Measurements from ENCODE around the gene CAPN12. TPM values are rescaled to one million over a fixed set of nuclear protein-coding genes. Genes with fewer than 3 reads are reported as not detected.

The CAPN12 gene
- total and polyA plus RNA-seq, 10 of the 15 experiments (the other 5 are each of a cell fraction or from before 2014, with no cell fraction given), result 0.64 to 4.6 (median 2.0) TPM

- TF ChIP-seq, protein P1, sequence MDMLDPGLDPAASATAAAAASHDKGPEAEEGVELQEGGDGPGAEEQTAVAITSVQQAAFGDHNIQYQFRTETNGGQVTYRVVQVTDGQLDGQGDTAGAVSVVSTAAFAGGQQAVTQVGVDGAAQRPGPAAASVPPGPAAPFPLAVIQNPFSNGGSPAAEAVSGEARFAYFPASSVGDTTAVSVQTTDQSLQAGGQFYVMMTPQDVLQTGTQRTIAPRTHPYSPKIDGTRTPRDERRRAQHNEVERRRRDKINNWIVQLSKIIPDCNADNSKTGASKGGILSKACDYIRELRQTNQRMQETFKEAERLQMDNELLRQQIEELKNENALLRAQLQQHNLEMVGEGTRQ (IDR thresholded peaks at IDR 0.05; ENCODE audit: borderline replicate concordance, low read depth, low read length), result no peak
- TF ChIP-seq, protein P2, sequence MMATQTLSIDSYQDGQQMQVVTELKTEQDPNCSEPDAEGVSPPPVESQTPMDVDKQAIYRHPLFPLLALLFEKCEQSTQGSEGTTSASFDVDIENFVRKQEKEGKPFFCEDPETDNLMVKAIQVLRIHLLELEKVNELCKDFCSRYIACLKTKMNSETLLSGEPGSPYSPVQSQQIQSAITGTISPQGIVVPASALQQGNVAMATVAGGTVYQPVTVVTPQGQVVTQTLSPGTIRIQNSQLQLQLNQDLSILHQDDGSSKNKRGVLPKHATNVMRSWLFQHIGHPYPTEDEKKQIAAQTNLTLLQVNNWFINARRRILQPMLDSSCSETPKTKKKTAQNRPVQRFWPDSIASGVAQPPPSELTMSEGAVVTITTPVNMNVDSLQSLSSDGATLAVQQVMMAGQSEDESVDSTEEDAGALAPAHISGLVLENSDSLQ (IDR thresholded peaks at IDR 0.05), result no peak
- TF ChIP-seq NRF1 (conservative IDR thresholded peaks at IDR 0.05; ENCODE audit: low read depth, low read length), result no peak
- TF ChIP-seq BCL3 (IDR thresholded peaks at IDR 0.05; ENCODE audit: borderline replicate concordance, insufficient read depth, low read depth, low read length, poor library complexity, severe bottlenecking), result no peak
- no peak for TF ChIP-seq NBN (IDR thresholded peaks at IDR 0.05)
- no peak for TF ChIP-seq ZBED1 (IDR thresholded peaks at IDR 0.05; ENCODE audit: borderline replicate concordance)
- TF ChIP-seq, protein P3, sequence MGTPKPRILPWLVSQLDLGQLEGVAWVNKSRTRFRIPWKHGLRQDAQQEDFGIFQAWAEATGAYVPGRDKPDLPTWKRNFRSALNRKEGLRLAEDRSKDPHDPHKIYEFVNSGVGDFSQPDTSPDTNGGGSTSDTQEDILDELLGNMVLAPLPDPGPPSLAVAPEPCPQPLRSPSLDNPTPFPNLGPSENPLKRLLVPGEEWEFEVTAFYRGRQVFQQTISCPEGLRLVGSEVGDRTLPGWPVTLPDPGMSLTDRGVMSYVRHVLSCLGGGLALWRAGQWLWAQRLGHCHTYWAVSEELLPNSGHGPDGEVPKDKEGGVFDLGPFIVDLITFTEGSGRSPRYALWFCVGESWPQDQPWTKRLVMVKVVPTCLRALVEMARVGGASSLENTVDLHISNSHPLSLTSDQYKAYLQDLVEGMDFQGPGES (IDR thresholded peaks at IDR 0.05), result no peak
- TF ChIP-seq, protein P4, sequence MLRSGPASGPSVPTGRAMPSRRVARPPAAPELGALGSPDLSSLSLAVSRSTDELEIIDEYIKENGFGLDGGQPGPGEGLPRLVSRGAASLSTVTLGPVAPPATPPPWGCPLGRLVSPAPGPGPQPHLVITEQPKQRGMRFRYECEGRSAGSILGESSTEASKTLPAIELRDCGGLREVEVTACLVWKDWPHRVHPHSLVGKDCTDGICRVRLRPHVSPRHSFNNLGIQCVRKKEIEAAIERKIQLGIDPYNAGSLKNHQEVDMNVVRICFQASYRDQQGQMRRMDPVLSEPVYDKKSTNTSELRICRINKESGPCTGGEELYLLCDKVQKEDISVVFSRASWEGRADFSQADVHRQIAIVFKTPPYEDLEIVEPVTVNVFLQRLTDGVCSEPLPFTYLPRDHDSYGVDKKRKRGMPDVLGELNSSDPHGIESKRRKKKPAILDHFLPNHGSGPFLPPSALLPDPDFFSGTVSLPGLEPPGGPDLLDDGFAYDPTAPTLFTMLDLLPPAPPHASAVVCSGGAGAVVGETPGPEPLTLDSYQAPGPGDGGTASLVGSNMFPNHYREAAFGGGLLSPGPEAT (IDR thresholded peaks at IDR 0.05; ENCODE audit: low read depth), result no peak
- TF ChIP-seq KDM1A (IDR thresholded peaks at IDR 0.05; ENCODE audit: borderline replicate concordance), result no peak
- TF ChIP-seq BHLHE40 (IDR thresholded peaks at IDR 0.05; ENCODE audit: borderline replicate concordance in 1 of 2, low read depth in 2 of 2, low read length in 1 of 2), result no peak
Measured at GRCh38 chr19:38693380-38694223, 50.7 kb downstream of the CAPN12 start (continued).

Data from GM12878 (cell line).